ENCODE measurements around the gene SLC25A23. TPM values are rescaled to one million over a fixed set of nuclear protein-coding genes. Genes with fewer than 3 reads are reported as not detected.
"Not testable (repeated sequence)": the region's sequence is repeated elsewhere in the genome, so short reads cannot be mapped to it uniquely, and the experiment has no call there.

SLC25A23 gene
- total RNA-seq, 1 experiment from 2014 or later, result 39.9 TPM

DNA sequence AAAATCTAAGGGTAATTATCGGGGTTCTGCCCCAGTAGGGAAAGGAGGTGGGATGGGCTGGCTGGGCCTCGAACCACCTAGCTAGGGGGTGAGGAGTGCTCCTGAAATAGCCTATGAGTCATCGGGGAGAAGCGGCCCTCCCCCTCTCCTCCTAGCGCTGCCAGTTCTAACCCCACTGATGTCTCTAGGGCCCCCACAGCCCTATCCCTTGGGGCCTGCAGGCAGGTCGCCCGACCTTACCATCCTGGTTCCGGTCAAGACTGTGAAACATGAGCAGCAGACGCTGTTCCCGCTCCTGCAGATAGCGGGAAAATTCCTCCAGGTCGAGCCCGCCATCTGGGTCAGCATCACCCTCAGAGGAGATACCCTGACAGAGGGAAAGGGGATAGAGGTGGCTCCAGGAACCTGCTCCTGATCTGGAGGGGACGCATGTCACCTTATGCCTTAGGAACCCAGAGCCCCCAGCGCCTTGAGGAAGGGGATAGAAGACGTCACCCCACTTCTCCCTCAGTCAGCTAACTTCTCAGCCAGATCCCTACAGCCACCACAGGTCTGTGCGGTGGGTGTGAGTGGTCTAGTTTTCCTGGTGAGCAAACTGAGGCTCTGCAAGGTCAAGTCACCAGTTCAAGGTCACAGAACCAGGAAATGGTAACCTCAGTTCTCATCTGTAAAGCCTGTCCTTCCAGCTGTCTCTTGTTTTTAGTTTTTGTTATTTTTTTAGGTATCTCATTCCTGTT is 1.5 kb downstream of the SLC25A23 start:
- DNase-seq (ENCODE audit: low read depth), result no peak

DNA sequence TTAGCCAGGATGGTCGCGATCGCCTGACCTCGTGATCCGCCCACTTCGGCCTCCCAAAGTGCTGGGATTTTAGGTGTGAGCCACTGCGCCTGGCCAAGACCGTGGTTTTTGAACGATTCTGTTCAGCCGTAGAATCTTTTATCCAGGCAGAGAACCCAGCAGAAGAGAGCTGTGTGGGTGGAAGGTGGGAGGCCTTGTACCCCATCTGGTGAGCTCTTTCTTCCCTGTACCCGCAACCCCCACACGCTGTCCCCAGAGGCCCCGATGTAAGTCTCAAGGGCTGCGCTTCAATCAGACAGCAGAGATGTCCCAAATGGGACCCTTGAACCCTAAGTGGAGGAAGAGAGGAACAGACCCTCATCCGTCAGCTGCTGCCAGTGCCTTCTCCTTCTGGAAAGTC is 3.7 kb downstream of the SLC25A23 start:
- no peak for DNase-seq (ENCODE audit: low read depth)

DNA sequence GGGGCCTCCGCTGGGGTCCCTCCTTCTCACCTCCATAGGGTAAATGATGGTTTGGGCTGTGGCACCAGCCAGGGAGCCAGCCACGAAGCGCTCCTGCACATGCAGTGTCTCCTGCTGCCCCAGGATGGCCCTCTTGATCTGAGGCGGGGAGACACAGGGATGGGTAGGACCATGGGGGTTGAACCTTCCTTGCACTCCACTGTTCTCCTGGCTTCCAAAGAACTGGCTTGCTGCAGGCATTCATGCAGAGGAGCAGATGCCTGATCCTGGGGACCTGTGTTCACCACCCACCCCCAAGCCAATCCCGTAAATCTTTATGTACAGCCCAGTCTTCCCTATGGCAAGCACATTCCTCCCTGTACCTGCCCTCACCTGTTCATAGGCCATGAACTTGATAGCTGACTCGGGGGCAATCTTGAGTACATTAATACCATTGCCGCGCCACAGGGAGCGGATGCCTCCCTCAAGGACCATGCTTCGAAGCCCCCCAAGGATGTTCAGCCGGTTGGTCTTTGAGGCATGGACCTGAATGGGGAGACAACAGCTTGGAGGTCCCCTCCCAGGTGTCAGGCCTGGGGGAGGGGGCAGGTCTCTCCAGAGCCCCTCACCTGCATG is 5.5 kb downstream of the SLC25A23 start:
- DNase-seq (ENCODE audit: low read depth), result no peak

DNA sequence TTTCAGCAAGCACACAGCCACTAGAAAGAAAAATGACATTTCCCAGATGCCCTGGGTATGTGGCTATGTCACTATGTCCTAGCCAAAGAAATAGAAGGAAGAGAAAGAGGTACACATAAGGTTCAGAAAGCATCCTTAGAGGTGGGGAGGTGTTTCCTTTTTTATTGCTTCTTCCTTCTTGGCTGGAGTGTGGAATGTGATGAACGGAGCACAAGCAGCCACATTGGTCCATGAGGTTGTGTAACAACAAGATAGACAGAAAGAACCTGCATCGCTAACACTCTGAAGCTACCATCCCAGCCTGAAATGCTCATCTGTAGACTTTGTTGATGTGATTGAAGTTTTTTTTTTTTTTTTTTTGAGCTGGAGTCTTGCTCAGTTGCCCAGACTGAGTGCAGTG is 6.7 kb downstream of the SLC25A23 start:
- DNase-seq (ENCODE audit: low read depth), result no peak

DNA sequence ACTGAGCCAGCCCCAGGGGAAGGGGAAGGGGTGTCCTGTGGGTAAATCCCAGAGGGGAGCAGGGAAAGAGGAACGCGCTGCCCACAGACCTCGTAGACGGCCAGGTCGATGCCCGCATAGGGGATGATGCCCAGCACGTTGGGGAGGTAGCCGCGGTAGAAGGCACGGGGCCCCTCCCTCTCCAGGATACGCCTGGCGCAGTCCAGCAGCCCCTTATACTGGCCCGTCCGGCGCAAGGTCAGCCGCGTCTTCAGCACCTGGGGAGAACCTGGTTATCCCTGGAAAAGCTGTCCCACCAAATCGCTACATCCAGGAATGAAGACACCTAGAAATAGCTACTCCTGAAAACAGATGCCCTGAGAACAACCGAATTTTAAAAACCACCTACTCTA is 7.4 kb downstream of the SLC25A23 start:
- no peak for DNase-seq (ENCODE audit: low read depth)

DNA sequence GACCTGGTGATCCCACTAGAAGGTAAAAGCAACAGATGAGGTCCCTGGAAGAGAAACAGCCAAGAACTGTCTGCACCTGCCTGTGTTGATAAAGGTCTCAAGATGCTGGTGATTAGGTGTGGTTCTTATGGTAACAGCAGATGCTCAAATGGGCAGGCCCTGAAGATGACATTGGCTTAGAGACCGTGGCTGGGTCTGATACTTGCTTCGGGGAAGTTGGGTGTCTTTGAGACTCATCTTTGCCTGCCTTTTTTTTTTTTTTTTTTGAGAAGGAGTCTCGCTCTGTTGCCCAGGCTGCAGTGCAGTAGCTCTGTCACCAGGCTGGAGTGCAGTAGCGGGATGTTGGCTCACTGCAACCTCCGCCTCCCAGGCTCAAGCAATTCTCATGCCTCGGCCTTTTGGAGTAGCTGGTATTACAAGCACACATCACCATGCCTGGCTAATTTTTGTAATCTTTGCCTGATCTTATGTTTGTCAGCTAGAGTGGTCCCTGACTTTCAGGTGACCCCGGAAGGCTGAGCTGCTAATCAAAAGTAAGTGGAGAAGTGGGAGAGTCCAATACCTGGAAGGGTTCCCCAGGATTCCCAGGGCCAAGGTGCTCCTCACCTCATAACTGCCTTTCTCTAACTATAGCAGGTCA is 7.9 kb downstream of the SLC25A23 start:
- no peak for DNase-seq (ENCODE audit: low read depth)

- DNase-seq (ENCODE audit: low read depth), result no peak
Measured at GRCh38 chr19:6450166-6450565, 9.4 kb downstream of the SLC25A23 start.

DNA sequence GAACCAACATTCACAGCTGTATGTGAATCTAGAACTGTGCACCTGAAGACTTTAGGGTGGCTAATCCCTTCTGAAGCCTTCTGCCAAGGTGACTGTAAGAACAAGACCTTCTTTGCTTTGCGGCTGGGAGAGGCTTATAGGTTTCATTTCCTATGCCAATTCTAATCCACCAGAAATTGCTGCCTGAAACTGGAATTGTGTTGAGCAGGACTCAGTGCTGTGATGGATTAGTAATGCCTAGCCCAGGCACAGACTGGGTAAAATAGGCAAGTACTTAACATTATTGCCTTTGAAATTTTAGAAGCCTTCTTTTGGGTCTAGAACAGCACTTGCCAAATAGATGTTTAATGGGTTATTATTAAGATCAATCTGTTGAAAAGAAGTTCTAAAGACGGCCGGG is 11.5 kb downstream of the SLC25A23 start:
- DNase-seq (ENCODE audit: low read depth), result no peak

DNA sequence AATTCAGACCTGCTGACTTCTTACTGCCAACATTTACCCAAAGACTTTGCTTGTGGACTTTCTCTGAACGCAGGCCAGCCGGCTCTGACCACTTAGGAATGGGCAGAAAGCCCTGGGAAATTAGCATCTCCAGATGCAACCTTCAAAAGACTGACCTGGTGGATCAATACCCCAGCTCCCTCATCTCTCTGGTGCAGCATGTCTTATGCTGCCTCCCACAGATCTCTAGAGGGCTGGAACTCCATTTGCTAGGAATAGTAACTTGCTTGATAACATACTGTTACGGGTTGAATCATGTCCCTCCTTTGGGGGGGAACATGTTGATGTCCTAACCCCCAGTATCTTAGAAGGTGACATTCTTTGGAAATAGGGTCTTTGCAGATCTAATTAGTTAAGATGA is 13.1 kb downstream of the SLC25A23 start:
- no peak for DNase-seq (ENCODE audit: low read depth)

DNA sequence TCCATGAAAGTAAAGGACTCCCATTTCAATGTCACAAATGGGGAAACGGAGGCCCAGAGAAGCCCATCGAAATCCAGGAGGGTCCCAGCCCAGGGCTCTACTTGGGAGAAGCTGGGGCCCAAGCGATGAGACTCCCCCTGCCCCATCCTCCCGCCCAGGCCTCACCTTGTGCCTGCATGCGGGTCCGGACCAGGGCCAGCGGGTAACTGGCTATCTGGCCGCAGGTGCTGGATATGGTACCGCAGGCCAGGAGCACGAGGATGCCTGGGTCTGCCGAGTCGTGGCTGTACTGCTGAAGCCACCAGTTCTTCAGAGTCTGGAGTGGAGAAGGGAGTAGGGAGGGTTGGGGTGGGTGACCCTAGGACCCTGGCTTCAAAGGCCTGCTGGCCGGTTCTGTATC is 15.6 kb downstream of the SLC25A23 start:
- no peak for DNase-seq (ENCODE audit: low read depth)

GRCh38 chr19:6442087-6442688 is 17.4 kb downstream of the SLC25A23 start:
- no peak for DNase-seq (ENCODE audit: low read depth)

DNA sequence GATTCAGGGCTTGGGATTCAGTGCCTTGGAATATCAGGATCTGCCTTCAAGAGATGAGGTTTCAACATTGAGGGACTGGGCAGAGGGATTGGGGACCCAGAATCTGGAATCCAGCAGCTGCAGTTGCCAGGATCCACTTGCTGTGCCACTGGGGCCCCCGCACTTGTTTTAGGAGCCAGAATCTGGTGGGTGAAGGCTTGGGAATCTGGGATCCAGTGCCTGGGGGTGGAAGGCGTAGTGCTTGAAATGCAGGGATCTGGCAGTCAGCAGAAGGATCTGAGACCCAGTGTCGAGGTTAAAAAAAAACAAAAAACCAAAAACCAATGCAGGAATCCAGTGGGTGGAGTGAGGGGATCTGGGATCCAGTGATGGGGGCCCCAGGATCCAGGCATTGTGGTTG is 18.7 kb downstream of the SLC25A23 start:
- DNase-seq (ENCODE audit: low read depth), result no peak

DNA sequence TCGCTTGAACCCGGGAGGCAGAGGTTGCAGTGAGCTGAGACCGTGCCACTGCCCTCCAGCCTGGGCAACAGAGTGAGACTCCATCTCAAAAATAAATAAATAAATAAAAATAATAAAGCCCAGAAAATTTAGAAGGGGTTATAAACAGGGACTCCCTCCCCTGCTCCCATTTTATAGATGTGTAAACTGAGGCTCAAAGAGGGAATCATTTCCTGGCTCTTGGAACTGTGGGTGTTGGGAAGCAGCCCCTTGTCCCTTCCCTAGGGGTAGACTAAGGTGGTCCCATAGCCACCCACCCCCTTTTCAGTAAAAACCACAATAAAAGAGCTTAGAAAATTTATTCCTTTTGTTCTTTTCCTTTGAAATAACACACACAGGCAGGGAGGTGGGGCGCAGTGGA is 19.8 kb downstream of the SLC25A23 start:
- no peak for DNase-seq (ENCODE audit: low read depth)

- no peak for DNase-seq (ENCODE audit: low read depth)
Measured at GRCh38 chr19:6433663-6434062, 25.9 kb downstream of the SLC25A23 start, which contains the start of gene SLC25A41. Gene SLC25A41 (minus strand): TSS chr19:6433763. CDS start chr19:6433693, 70 bp downstream.

- DNase-seq (ENCODE audit: low read depth), result no peak
Measured at GRCh38 chr19:6433165-6433564, 26.4 kb downstream of the SLC25A23 start.

GRCh38 chr19:6431891-6432290 is 27.7 kb downstream of the SLC25A23 start:
- DNase-seq (ENCODE audit: low read depth), result no peak

DNA sequence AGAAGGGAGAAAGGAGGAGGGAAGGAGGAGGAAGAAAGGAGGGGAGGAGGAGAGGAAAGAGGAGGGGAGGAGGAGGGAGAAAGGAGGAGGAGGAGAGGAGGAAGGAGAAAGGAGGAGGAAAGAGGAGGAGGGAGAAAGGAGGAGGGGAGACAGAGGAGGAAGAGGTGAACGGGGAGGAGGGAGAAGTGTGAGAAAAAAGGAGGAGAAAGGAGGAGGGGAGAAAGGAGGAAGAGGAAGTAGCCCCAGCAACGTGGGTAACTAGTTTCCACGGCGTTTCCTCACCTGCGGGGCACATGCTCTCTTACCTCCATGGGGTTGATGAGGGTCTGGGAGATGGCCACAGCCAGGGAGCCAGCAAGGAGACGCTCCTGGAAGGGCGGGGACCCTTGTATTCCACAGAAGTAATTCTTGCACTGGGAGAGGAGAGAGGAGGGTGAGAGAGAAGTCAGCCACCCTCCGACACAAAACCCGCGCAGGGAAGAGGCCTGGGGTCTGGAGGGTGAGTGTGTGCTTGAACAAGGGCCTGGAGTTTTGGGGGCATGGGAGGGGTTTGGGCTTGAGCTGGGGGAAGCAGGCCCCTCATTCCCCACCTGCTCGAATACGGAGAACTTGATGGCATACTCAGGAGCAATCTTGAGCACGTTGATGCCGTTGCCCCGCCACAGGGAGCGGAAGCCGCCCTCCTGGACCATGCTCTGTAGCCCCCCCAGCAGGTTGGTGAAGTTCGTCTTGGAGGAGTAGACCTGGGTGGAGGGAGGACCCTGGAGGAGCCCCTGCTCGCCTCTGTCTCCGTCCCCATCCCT is 30.0 kb downstream of the SLC25A23 start:
- DNase-seq (ENCODE audit: low read depth), result no peak

GRCh38 chr19:6428692-6429418 is 30.7 kb downstream of the SLC25A23 start:
- not testable (repeated sequence) for DNase-seq (ENCODE audit: low read depth)

DNA sequence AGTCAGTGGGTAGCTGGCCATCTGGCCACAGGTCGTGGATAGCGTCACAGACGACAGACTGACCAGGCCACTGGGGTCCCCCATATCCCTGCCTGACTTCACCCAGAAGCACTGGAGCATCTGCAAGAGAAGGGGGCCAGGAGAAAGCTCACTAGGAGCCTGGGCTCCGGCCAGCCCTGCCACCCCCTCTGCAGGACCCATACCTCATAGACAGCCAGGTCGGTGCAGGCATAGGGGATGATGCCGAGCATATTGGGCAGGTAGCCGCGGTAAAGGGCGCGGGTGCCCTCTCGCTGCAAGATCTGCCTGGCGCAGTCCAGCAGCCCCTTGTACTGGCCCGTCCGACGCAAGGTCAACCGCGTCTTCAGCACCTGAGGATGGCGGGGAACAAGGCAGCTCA is 32.5 kb downstream of the SLC25A23 start:
- no peak for DNase-seq (ENCODE audit: low read depth)

- DNase-seq (ENCODE audit: low read depth), result peak; percentile 17
Measured at GRCh38 chr19:6425732-6426620, 33.6 kb downstream of the SLC25A23 start.
